SK-N-SH (cell line): ENCODE results near the gene SELENOV. TPM values are rescaled to one million over a fixed set of nuclear protein-coding genes. Genes with fewer than 3 reads are reported as not detected.

Source experiments
- CTCF ChIA-PET: fragments of 300-600, 350-600 bp; formaldehyde crosslinking; extraction: SDS; loops from one replicate; lab custom pipeline; 2021; lab: Yijun Ruan, JAX
- POLR2A ChIA-PET: fragments of 350-600 bp; sonication (Branson Sonifier 250); formaldehyde crosslinking; extraction: SDS; loops from one replicate; lab custom pipeline; 2020; ENCODE audit warnings: antibody characterized with exemption, inconsistent platforms; lab: Yijun Ruan, JAX
- DNase-seq: peaks from one replicate; pipeline ENCODE4 v3.0.0; 2012
- H2AFZ ChIP-seq: fragments of 200-600 bp; sonication (generic); 2 replicates; pipeline ENCODE4 v1.8.1; 2016; ENCODE audit warnings: antibody characterized with exemption, mild to moderate bottlenecking, low read depth
- H3F3A ChIP-seq: fragments of 200-600 bp; sonication (generic); replicated peaks from 2 replicates; pipeline ENCODE3; 2016; ENCODE audit warnings: antibody characterized with exemption, mild to moderate bottlenecking; ENCODE audit not compliant: insufficient read depth
- H3K27ac ChIP-seq, 2 experiments: fragments of 200-500 bp in 1 of 2; fragments of 200-600 bp in 1 of 2; sonication (Bioruptor generic) in 1 of 2; sonication (generic), shearing (Covaris generic) in 1 of 2; 2 replicates each; pipeline versions ENCODE4 v1.5.1 to v1.6.1; 2014 to 2016; ENCODE audit warnings: low read depth in 2 of 2, inconsistent platforms in 1 of 2, low read length in 1 of 2, mild to moderate bottlenecking in 1 of 2, mixed read lengths in 1 of 2
- H3K27me3 ChIP-seq: fragments of 200-600 bp; sonication (generic), shearing (Covaris generic); 2 replicates; pipeline ENCODE4 v1.6.1; 2016; ENCODE audit warnings: mixed run types; ENCODE audit not compliant: insufficient read depth
- H3K36me3 ChIP-seq, 2 experiments: fragments of 200-500 bp in 1 of 2; fragments of 200-600 bp in 1 of 2; sonication (Bioruptor generic) in 1 of 2; sonication (generic) in 1 of 2; replicated peaks in 1 of 2; 2 replicates each; pipeline versions ENCODE3 to v1.5.1; 2014 to 2016; ENCODE audit warnings: low read length in 1 of 2, mild to moderate bottlenecking in 1 of 2; ENCODE audit not compliant: insufficient read depth in 2 of 2, control insufficient read depth in 1 of 2
- H3K4me1 ChIP-seq, 2 experiments: fragments of 200-500 bp in 1 of 2; fragments of 200-600 bp in 1 of 2; sonication (Bioruptor generic) in 1 of 2; sonication (generic), shearing (Covaris generic) in 1 of 2; 2 replicates each; pipeline versions ENCODE4 v1.5.1 to v1.6.1; 2014 to 2016; ENCODE audit warnings: low read depth in 1 of 2, low read length in 1 of 2, mixed run types in 1 of 2; ENCODE audit not compliant: insufficient read depth in 2 of 2, control insufficient read depth in 1 of 2
- H3K4me2 ChIP-seq: fragments of 200-600 bp; sonication (generic), shearing (Covaris generic); 2 replicates; pipeline ENCODE4 v1.6.1; 2017; ENCODE audit warnings: mixed run types
- H3K4me3 ChIP-seq, 2 experiments: fragments of 200-500 bp in 1 of 2; fragments of 200-600 bp in 1 of 2; sonication (Bioruptor generic) in 1 of 2; sonication (generic), shearing (Covaris generic) in 1 of 2; 2 replicates each; pipeline versions ENCODE4 v1.5.1 to v1.8.1; 2014 to 2016; ENCODE audit warnings: low read depth in 2 of 2, inconsistent platforms in 1 of 2, low read length in 1 of 2, mild to moderate bottlenecking in 1 of 2, mixed read lengths in 1 of 2, moderate library complexity in 1 of 2
- H3K79me2 ChIP-seq: fragments of 200-600 bp; sonication (generic); 2 replicates; pipeline ENCODE4 v1.8.1; 2017; ENCODE audit warnings: mild to moderate bottlenecking; ENCODE audit not compliant: insufficient read depth
- H3K9ac ChIP-seq: fragments of 200-600 bp; sonication (generic); 2 replicates; pipeline ENCODE4 v1.6.1; 2017; ENCODE audit warnings: mixed run types
- H3K9me2 ChIP-seq: fragments of 200-600 bp; sonication (generic); 2 replicates; pipeline ENCODE4 v1.6.1; 2017; ENCODE audit warnings: mixed run types
- H3K9me3 ChIP-seq: fragments of 200-600 bp; sonication (generic); 2 replicates; pipeline ENCODE4 v1.6.1; 2017; ENCODE audit warnings: mixed run types, mild to moderate bottlenecking, moderate library complexity
- H4K20me1 ChIP-seq: fragments of 200-600 bp; sonication (generic); 2 replicates; pipeline ENCODE4 v1.6.1; 2017; ENCODE audit warnings: mild to moderate bottlenecking, mixed run types; ENCODE audit not compliant: insufficient read depth
- CHD2 ChIP-seq: fragments of 150-350 bp; IDR thresholded peaks from 2 replicates; pipeline ENCODE4 v1.6.1; 2018; ENCODE audit warnings: low read length; ENCODE audit not compliant: partially characterized antibody
- CTCF ChIP-seq: fragments of 200-600 bp; sonication (generic); IDR thresholded peaks from 2 replicates; pipeline ENCODE4 v1.6.1; 2017; ENCODE audit warnings: antibody characterized with exemption, mild to moderate bottlenecking, moderate library complexity
- EP300 ChIP-seq, 2 experiments: IDR thresholded peaks; 2 replicates each; pipeline versions ENCODE4 v1.4.0 to v1.6.1; 2012; ENCODE audit warnings: borderline replicate concordance in 1 of 2, low read depth in 1 of 2, low read length in 1 of 2
- EZH2phosphoT487 ChIP-seq: fragments of 200-600 bp; sonication (generic); IDR thresholded peaks from 2 replicates; pipeline ENCODE4 v1.6.1; 2017; ENCODE audit warnings: low read depth, mixed run types, mild to moderate bottlenecking, antibody characterized with exemption, moderate library complexity, borderline replicate concordance
- FOSL2 ChIP-seq: IDR thresholded peaks from 2 replicates; pipeline ENCODE4 v1.4.0; 2012; ENCODE audit warnings: low read depth, mild to moderate bottlenecking, moderate library complexity, borderline replicate concordance
- FOXJ3 ChIP-seq: sonication (generic); formaldehyde crosslinking; IDR thresholded peaks from 2 replicates; pipeline ENCODE4 v1.5.1; 2020; ENCODE audit warnings: mild to moderate bottlenecking, missing genetic modification reagents
- FOXM1 ChIP-seq: IDR thresholded peaks from 2 replicates; pipeline ENCODE4 v1.4.0; 2012; ENCODE audit warnings: low read depth, mild to moderate bottlenecking
- GATA2 ChIP-seq: sonication (generic); formaldehyde crosslinking; IDR thresholded peaks from 2 replicates; pipeline ENCODE4 v1.5.0; 2020; ENCODE audit warnings: mild to moderate bottlenecking, missing genetic modification reagents
- JUND ChIP-seq: IDR thresholded peaks from 2 replicates; pipeline ENCODE4 v1.4.0; 2012
- MEF2A ChIP-seq: IDR thresholded peaks from 2 replicates; pipeline ENCODE4 v1.4.0; 2012; ENCODE audit warnings: low read depth, borderline replicate concordance
- RCOR1 ChIP-seq: fragments of 150-350 bp; IDR thresholded peaks from 2 replicates; pipeline ENCODE4 v1.6.1; 2017; ENCODE audit warnings: antibody characterized with exemption, low read length
- REST ChIP-seq: IDR thresholded peaks from 2 replicates; pipeline ENCODE4 v1.6.1; 2012; ENCODE audit warnings: mild to moderate bottlenecking, low read depth, low read length, moderate library complexity
- TAF1 ChIP-seq: IDR thresholded peaks from 2 replicates; pipeline ENCODE4 v1.6.1; 2012; ENCODE audit warnings: low read depth, mild to moderate bottlenecking, low read length, moderate library complexity, borderline replicate concordance
- USF1 ChIP-seq: IDR thresholded peaks from 2 replicates; pipeline ENCODE4 v1.4.0; 2012; ENCODE audit warnings: low read depth, borderline replicate concordance
- YY1 ChIP-seq: IDR thresholded peaks from 2 replicates; pipeline ENCODE4 v1.4.0; 2012; ENCODE audit warnings: low read depth, mild to moderate bottlenecking
- WGBS: methylation state at CpG from one replicate; pipeline ENCODE4 v1.1.6; 2017; ENCODE audit warnings: low lambda C conversion rate; 5-methylcytosine and 5-hydroxymethylcytosine counted together
- polyA plus RNA-seq, 3 experiments: library from polyadenylated mRNA; depleted of rRNA; stranded (reverse); fragments of >200 nt; gene quantifications; 2 replicates each; pipeline ENCODE4 v1.2.3, GENCODE V29; 2012

SELENOV gene
- polyA plus RNA-seq, 1 of the 3 experiments (the other 2 are of a cell fraction) = 0.08 TPM

- WGBS = 39% methylated on average over 7 of the region's 7 CpGs
- no peaks in the 10 kb centered on the region for H3F3A ChIP-seq
- H3K27ac ChIP-seq = no peak overlapping the region
- DNase-seq = no peak
- no peak overlapping the region for H3K9ac ChIP-seq
- H3K4me1 ChIP-seq = peaks cover 0 to 3% of the 10 kb centered on the region in 2 experiments; a peak in 1 of 4 replicates
- no peaks in the 10 kb centered on the region for H3K79me2 ChIP-seq
- H2AFZ ChIP-seq = no peak overlapping the region
- no peak for TF ChIP-seq CHD2
- no peak for TF ChIP-seq YY1
- no peak for TF ChIP-seq FOXM1
- no peak for TF ChIP-seq GATA2 (CRISPR knock-in tag)
- no peak for TF ChIP-seq TAF1
- no peak for TF ChIP-seq RCOR1
- no peak for TF ChIP-seq FOSL2
- TF ChIP-seq, all 33 proteins: peak for 0
- Histone ChIP-seq H3K4me2 (no peak overlapping the region), H3K4me3 (no peak overlapping the region), H3K9me2 (no peaks in the 10 kb centered on the region), H3K27me3 (peaks cover 26% of the 10 kb centered on the region; the same call in 1 of the 2 replicates), H4K20me1 (no peaks in the 10 kb centered on the region), H3K36me3 (no peaks in the 10 kb centered on the region), H3K9me3 (no peaks in the 10 kb centered on the region)
- ChIA-PET CTCF (interaction anchor here (0.9 to 2.8 kb wide), 6 partner anchors 8 to 219 kb away, joined by 3 to 16 read pairs (median 4); partner anchors contain the start of gene EID2B), POLR2A (no interaction called here)
These were observed 38.2 kb downstream of the SELENOV start for GRCh38 chr19:39553082-39553652.

GRCh38 chr19:39554701-39555311 is 39.9 kb downstream of the SELENOV start:
- 25% methylated on average over 4 of the region's 4 CpGs for WGBS
- Histone ChIP-seq H4K20me1 (no peaks in the 10 kb centered on the region), H3F3A (no peaks in the 10 kb centered on the region), H3K36me3 (no peaks in the 10 kb centered on the region), H3K9ac (no peak overlapping the region), H3K4me1 (peaks cover 0 to 3% of the 10 kb centered on the region in 2 experiments; a peak in 1 of 4 replicates), H3K27ac (no peak overlapping the region), H3K4me3 (no peak overlapping the region), H3K9me2 (no peaks in the 10 kb centered on the region), H2AFZ (no peak overlapping the region), H3K4me2 (no peak overlapping the region), H3K9me3 (no peaks in the 10 kb centered on the region), H3K27me3 (peaks cover 15% of the 10 kb centered on the region; the same call in 1 of the 2 replicates), H3K79me2 (no peaks in the 10 kb centered on the region)
- POLR2A ChIA-PET = no interaction called here
- DNase-seq = no peak
- TF ChIP-seq YY1 (no peak), FOSL2 (no peak), EP300 (IDR thresholded peaks at IDR 0.05; ENCODE audit: borderline replicate concordance in 1 of 2, low read depth in 1 of 2, low read length in 1 of 2) (no peak), MEF2A (no peak), FOXJ3 (CRISPR knock-in tag) (no peak), CHD2 (no peak), EZH2phosphoT487 (no peak)
- CTCF ChIA-PET = interaction anchor here (0.9 to 2.8 kb wide), 3 partner anchors 42 to 117 kb away, joined by 3 to 16 read pairs (median 6); no protein-coding TSS in a partner anchor

- Histone ChIP-seq H3K27me3 (peaks cover 15% of the 10 kb centered on the region; the same call in 1 of the 2 replicates), H3K27ac (no peak overlapping the region), H4K20me1 (no peaks in the 10 kb centered on the region), H3K36me3 (no peaks in the 10 kb centered on the region), H3K9me2 (no peaks in the 10 kb centered on the region), H3K4me1 (peaks cover 0 to 3% of the 10 kb centered on the region in 2 experiments; a peak in 1 of 4 replicates), H3K4me3 (no peak overlapping the region), H2AFZ (no peak overlapping the region), H3K9me3 (no peaks in the 10 kb centered on the region), H3K4me2 (no peak overlapping the region), H3F3A (no peaks in the 10 kb centered on the region), H3K79me2 (no peaks in the 10 kb centered on the region), H3K9ac (no peak overlapping the region)
- DNase-seq = no peak
- ChIA-PET POLR2A (no interaction called here), CTCF (interaction anchor here (1.3 kb wide), 1 partner anchor 116 kb away, joined by 4 read pairs; no protein-coding TSS in a partner anchor)
- WGBS = 9% methylated on average over 1 of the region's 1 CpG
- TF ChIP-seq JUND = no peak
- TF ChIP-seq REST = no peak
- TF ChIP-seq CTCF = no peak
- TF ChIP-seq USF1 = no peak
These were observed 40.9 kb downstream of the SELENOV start for GRCh38 chr19:39555883-39556282.
